ENCODE data around the gene KCNS3.
"Not testable (repeated sequence)": the region's sequence is repeated elsewhere in the genome, so short reads cannot be mapped to it uniquely, and the experiment has no call there.

Gene KCNS3

DNA sequence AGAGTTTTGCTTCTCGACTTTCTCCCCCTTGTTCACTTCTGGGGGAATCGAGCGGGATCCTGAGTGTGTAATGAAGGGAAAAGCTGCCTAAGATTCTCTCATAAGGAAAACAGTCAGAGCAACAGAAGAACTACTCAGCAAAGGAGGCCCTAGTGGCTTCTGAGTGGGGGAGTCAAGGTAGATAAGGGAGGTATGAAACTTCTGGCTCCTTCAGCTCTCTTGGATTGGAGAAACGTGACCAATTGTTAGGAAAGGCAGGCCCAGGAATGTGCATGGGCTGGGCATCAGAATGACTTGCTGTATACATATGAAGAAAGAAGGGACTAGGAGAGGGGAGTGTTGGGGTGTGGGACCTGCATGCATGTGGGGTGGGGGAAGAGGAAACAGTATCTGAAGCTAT, 73.1 kb downstream of the KCNS3 start:
- DNase-seq, result no peak

DNA sequence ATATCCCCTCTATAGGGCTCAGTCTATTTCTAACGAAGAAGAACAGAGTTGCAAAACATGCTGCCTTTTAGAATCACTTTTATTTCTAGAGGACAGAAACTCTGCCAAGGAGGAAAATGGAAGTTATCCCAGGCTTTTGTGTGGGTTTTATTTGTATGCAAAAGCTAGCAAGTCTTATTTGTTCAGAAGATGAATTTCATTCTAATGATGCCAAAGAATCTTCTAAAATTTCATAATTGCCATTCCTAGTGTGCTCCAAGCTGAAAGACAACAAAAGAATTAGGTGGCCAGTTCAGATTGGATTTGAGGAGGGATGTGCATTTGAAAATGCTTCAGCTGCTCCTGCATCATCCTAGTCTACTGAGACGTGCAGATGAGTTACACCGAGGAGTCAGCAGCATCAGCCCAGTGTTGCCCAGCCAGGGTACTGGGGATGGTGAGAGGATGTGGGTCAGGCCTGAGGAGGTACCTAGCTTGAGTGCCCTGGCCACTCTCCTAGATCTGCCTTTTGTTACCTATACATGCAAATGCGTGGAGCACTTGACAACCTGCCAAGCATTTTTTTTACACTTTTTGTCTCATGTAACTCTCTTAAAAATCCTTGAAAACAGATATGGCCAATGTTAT, 80.1 kb downstream of the KCNS3 start:
- no peak for DNase-seq

DNA sequence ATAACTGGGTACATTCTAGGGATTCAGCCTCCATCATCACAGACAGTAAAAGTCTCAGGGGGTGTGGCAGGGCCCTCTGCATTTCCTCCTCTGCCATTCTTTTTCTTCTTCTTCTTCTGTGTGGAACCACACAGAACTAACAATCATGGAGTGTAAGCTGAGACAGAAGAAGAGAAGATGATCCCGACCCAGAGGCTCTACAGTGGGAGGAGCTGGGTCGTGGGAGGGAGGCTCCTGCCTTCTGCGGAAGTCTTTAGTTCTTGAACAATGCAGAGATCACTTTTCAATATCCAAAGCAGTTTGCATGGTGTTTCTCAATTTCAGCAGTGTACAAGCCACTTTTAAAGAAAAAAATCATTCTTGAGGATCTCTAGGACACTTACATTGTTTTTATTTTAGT, 80.9 kb downstream of the KCNS3 start:
- DNase-seq, result no peak

DNA sequence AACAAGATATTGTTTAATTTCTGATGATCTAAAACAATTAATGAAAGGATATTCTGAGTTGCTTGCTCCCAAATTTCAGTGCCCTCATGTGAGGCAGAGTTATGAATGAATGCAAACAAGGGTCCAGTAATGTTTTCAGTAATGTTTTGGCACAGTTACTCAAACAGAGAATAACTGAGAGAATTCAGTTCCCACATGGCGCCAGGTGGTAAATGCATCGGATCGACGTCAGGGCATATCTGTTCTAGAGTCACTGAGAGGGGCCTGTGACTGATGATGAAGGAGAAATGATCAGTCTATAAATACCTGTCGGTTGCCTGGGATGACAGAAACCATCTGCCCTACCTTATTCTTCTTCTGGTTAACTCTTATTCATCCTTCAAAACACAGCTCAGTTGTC, 81.4 kb downstream of the KCNS3 start:
- DNase-seq, result no peak

DNA sequence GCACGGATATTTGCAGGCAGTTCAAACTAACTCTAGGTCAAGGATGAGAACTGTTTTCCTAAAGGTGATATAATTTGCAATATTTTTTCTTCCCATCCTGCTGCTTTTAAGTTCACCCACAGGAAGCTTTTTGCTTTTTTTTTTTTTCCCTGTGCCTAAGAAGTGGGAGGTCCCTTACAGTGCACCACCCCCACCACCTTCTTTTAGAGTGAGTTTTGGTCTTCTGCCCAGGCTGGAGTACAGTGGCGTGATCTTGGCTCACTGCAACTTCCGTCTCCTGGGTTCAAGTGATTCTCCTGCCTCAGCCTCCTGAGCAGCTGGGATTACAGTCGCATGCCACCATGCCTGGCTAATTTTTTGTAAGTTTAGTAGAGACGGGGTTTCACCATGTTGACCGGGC, 82.5 kb downstream of the KCNS3 start:
- no peak for DNase-seq

DNA sequence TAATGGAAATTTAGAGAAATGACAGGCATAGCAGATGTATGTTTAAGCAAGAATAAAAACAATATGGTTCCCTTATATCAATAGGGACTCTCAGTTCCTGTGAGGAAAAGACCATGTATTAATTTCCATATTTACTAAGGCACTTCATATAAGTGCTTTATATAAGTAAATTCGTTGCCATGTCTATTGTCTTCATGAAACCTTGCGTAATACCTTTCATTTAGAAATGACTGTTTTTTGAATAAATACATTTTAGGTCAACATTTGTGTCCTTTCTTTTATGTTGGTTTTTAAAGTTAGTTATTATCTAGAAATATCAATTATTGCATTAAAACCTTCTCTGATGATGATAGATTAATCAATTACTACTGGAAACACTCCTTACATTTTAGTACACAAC, 83.3 kb downstream of the KCNS3 start:
- DNase-seq, result no peak

DNA sequence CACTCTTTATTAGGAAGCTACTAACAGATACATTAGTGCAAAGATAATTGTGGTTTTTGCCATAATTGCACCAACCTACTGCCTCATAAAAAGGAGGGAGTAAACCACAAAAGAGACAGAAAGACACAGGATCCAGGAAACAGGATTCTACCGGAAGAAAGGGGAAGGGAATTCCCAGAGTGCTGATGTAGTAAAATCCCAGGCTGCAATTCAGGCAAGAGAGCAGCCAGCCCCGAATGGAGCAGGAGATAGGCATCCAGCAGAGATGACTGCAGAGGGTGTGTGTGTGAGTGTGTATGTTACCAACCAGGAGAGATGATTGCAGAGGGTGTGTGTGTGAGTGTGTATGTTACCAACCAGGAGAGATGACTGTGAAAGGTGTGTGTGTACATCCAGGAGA, 84.4 kb downstream of the KCNS3 start:
- no peak for DNase-seq

DNA sequence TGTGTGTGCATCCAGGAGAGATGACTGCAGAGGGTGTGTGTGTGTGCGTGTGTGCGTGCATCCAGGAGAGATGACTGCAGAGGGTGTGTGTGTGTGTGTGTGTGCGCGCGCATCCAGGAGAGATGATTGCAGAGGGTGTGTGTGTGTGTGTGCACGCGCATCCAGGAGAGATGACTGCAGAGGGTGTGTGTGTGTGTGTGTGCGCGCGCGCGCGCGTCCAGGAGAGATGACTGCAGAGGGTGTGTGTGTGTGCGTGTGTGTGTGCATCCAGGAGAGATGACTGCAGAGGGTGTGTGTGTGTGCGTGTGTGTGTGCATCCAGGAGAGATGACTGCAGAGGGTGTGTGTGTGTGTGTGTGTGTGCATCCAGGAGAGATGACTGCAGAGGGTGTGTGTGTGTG, 85.1 kb downstream of the KCNS3 start:
- DNase-seq, result not testable (repeated sequence)

DNA sequence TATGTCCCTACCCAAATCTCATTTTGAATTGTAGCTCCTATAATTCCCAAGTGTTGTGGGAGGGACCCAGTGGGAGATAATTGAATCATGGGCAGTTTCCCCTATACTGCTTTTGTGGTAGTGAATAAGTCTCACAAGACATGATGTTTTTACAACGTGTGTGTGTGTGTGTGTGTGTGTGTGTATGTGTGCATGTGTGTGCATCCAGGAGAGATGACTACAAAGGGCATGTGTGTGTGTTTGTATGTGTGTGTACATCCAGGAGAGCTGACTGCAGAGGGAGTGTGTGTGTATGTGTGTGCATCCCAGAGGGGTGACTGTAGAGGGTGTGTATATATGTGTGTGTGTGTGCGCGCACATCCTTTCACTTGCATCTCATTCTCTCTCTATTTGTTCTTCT, 86.7 kb downstream of the KCNS3 start:
- no peak for DNase-seq

DNA sequence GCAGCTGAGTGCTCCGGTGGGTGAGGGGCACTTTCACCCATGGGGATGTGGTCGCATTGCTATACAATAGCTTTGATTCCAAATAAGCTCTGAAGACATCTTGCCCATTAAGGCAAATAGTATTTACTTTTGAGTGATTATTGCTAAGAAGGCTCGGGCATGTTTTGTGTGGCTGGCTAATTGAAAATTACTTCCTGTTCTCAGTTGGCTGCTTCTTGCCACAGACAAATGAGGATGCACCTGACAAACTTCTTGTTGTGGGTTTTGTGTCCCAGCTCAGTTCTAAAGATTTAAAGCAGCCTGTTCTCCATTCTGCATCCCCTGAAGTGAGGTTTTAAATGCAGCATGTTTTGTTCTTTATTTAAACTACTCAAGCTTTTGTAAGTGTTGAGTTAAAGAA, 88.3 kb downstream of the KCNS3 start:
- no peak for DNase-seq

DNA sequence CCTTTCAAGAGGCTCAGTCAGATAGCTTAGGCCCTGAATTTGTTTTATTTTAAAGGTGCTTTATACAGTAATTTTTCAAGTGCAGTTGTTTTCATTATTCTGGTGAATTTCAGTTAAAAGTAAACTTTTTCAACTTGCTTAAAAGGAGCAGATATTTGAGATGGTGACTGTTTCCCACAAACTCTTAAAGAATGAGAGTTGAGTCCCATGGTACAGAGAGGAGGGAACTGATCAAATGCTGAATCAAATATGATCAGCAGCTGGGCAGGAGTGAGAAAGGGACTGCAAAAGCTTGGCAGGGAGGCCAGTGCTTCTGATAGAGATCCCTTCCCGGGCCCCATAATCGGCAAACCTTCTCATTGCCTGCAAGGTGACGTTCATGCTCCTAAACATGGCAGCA, 91.2 kb downstream of the KCNS3 start:
- no peak for DNase-seq

DNA sequence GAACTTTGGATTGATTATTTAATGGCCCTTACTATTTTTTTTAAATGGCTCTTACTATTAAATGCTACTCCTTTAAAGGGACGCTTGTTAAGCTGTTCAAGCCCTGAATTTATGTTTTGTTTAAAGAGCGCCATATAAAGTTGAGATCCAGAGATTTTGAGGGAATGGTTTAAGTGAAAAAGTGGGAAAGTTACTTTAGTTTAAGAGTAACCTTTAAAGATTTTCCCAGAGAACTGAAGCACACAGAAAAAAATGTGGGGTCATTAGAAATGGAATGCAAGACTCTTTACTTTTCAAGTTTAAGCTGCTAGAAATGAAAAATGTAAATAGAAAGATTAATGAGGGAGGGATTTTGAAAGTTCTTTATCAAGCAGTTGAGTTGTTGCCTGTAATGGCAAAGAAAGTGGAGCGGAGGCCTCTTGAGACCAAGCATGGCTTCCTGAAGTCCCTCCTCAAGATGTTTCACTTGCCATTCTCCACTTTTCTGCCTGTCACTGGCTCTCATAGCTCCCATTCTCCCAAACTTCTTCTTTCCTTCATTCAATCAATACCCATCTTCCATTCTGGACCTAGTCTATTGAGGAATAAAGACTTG, 93.2 kb downstream of the KCNS3 start:
- no peak for DNase-seq

DNA sequence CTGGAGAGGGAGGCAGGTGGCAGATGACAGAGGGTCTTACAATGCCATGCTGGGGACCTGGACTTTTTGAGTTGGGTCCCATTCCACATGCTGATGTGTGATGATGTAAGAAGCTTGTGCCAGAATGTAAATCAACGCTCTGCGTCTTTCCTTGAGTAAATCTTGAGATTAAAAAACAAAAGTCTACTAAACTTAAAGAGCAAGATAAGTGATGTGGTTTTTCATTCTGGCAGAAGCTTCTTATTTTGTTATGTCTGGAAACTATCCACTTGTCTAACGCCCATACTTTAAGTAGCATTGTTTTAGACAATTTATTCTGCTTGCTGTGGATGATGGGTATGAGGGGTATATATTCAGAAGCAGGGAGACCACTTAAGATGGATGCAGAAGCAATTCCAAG, 94.5 kb downstream of the KCNS3 start:
- DNase-seq, result no peak

DNA sequence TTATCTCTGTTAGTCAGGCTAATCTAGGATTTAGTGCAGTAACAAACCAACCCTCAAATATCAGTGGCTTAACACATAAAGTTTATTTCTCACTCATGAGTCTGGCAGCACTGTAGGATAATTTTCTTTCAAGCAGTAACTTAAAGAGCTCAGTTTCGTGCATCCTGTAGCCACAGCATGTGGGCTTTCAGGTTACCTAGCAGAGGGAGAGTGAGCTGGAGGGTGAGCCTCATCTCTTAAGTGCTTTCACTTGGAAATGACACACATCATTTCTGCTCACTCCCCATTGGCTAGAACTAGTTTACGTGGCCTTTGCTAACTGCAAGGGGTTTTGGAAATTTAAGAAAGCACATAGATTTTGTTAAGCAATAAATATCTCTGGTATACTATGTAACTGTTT, 96.9 kb downstream of the KCNS3 start:
- no peak for DNase-seq

DNA sequence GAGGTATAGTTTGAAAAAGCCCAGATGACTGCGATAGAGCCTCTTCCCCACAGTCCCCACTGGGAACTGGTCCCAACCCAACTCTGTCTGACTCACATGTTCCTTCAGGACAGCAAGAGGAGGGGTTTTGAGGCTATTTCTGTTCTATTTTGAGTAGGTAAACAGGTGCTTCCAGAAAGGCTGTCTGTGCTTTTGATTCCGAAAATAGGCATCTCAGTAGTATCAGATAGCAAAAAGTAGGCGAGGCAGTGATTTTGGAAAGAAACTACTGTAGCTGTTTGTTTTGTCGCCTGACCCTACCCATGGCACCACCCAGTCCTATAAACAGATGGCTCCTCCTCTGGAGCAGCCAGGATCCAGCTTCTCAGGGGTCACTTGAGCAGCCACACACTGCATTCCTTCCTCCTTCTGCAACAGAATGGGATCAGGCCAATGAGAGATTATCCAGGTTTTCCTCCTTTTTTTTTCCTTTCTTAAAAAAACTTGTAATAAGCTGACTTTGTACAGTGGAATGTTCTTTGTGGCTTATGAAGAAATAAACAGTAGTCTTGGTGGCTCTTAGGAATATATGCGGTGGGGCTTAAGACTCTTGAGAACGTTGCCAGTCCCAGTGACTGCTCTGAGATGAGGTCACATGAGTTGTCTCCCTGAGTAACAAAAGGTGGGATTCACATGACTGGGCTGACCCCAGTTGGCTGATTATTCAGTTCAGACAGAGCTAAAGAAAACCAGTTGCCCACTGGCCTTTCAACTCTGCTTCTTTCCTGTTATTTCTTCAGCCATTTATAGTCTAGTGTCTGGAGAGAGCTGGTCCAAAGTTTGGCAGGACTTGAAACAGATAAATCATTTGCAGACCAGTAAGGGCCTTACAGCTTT, 98.6 kb downstream of the KCNS3 start:
- DNase-seq, result no peak

DNA sequence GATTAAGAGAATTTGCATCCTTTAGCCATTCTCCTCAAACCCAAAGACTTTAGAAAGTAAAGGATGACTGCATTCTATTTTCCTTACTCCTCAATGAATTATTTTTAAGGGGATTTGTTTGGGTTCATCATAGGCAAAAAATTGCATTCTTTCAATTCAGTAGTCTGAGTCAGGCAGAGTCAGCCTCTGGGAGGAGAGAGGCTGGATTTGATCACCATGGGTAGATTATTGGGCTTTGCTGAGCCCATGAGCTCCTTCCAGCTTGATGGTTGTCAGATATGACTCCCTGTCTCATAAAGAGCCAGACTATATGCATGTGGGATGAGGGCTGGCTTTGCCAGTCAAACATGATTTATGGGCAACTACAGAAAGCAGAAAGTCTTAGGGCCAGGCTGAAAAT, 101.2 kb downstream of the KCNS3 start:
- DNase-seq, result no peak

DNA sequence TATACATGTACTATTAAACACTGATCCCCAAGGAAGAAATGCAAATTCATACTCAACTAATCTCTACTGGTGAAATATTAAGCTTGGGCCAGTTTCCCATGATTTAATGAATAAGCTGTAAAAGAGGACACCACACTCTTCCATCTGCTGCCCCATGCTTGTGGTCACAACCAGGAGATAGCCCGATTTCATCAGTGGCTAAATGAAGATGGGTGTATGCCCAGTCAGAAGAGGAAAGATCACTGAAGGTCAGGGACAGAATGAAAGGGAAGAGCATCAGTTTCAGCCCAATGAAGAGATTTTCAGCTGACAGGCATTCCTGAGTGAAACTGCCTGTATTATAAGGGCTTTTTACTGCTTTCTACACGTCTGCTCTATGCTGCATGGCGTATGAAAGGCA, 103.5 kb downstream of the KCNS3 start:
- DNase-seq, result no peak
